Omental fat pad (tissue), 4 donors: Measurements from ENCODE around the gene CALB2. TPM values are rescaled to one million over a fixed set of nuclear protein-coding genes. Genes with fewer than 3 reads are reported as not detected.

ENCODE experiments used
- ATAC-seq: fragments of 150-250 bp; one replicate; pipeline ENCODE4 v1.9.1; 2016; ENCODE audit warnings: mild to moderate bottlenecking, moderate library complexity; ENCODE audit not compliant: low FRiP score
- DNase-seq: peaks from one replicate; pipeline ENCODE4 v3.0.0-alpha.2; 2019; ENCODE audit warnings: low spot score
- total RNA-seq, 4 donors: library from RNA; depleted of rRNA; stranded (reverse); fragments of >200 nt; gene quantifications; one replicate each; pipeline ENCODE4 v1.1.0, GENCODE V29; 2016
- TF ChIP-seq, protein P1 (sequence below), 3 donors: fragments of 450-650 bp; IDR thresholded peaks; one replicate each; pipeline ENCODE4 v1.5.1; 2016 to 2017; ENCODE audit warnings: antibody characterized with exemption in 3 of 3, mild to moderate bottlenecking in 3 of 3, moderate library complexity in 2 of 3

CALB2 gene
- total RNA-seq, 4 donors from 2014 or later, result 15.0 to 148 (median 105) TPM

GRCh38 chr16:71430744-71431143 is 72.2 kb downstream of the CALB2 start:
- TF ChIP-seq, protein P1, sequence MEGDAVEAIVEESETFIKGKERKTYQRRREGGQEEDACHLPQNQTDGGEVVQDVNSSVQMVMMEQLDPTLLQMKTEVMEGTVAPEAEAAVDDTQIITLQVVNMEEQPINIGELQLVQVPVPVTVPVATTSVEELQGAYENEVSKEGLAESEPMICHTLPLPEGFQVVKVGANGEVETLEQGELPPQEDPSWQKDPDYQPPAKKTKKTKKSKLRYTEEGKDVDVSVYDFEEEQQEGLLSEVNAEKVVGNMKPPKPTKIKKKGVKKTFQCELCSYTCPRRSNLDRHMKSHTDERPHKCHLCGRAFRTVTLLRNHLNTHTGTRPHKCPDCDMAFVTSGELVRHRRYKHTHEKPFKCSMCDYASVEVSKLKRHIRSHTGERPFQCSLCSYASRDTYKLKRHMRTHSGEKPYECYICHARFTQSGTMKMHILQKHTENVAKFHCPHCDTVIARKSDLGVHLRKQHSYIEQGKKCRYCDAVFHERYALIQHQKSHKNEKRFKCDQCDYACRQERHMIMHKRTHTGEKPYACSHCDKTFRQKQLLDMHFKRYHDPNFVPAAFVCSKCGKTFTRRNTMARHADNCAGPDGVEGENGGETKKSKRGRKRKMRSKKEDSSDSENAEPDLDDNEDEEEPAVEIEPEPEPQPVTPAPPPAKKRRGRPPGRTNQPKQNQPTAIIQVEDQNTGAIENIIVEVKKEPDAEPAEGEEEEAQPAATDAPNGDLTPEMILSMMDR (IDR thresholded peaks at IDR 0.05), result no peak
- no peak for ATAC-seq
- no peak for DNase-seq

- DNase-seq (no peak), ATAC-seq (no peak)
- TF ChIP-seq, protein P1 (IDR thresholded peaks at IDR 0.05), result no peak
Observed at GRCh38 chr16:71431176-71431575, 72.7 kb downstream of the CALB2 start.

GRCh38 chr16:71431991-71432390 is 73.5 kb downstream of the CALB2 start:
- DNase-seq (no peak), ATAC-seq (no peak)
- TF ChIP-seq, protein P1 (IDR thresholded peaks at IDR 0.05), result no peak

DNA sequence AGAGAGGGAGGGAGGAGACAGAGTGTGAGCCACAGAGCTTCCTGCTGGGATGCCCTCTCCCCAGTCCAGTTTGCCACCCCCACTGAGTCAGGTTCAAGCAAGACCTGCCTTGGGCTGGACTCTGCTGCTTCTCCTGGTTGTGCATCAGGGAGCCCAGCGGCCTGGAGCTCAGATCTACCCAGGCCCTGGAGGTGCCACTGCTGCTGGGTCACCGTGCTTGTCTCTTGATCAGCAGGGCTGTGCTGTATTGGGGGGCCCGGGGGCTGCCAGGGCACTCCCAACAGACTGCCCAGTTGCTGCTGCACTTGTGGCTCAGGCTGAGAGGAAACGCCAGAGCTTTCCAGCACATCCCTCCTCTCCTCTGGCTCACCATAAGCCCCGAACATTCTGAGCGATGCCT is 74.4 kb downstream of the CALB2 start:
- no peak for DNase-seq
- no peak for ATAC-seq
- TF ChIP-seq, protein P1 (IDR thresholded peaks at IDR 0.05), result no peak

DNA sequence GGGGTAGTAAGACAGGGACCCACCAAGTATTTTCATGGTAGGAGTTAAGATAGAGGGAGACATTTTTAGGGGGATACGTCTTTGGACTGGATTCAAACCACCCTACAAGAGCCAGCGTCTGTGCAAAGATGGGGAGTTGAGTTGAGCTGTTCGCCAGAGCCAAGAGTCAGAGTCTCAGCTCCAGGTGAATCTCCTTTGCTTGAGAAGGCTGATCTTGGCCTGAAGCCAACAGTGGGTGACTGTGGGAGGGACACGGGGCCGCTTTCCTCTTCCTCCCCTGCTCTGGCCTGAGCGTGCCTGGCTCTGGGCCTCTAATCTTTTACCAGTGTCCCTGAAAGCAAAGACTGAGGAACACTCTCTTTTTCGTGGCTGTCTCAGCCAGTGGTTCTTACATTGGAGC is 78.0 kb downstream of the CALB2 start:
- no peak for ATAC-seq
- TF ChIP-seq, protein P1 (IDR thresholded peaks at IDR 0.05), result no peak
- no peak for DNase-seq

GRCh38 chr16:71439523-71439922 is 81.0 kb downstream of the CALB2 start:
- ATAC-seq (no peak), DNase-seq (no peak)
- TF ChIP-seq, protein P1 (IDR thresholded peaks at IDR 0.05), result no peak

Other genes starting within 250 kb of the CALB2 start
- gene HYDIN, start 128.0 kb upstream of the CALB2 start, total RNA-seq, result 1 to 10 TPM in 3 of 4 donors, under 1 TPM in 1; 0.72 to 4.3 (median 1.2) TPM
- gene CMTR2, start 69.3 kb upstream of the CALB2 start, total RNA-seq, result 10 to 100 TPM; 16.9 to 29.5 (median 21.5) TPM
- not detected for gene TLE7, start 83.3 kb downstream of the CALB2 start, total RNA-seq
- gene ZNF23, start 103.5 kb downstream of the CALB2 start, total RNA-seq, result 10 to 100 TPM in 1 of 4 donors, 1 to 10 TPM in 3; 4.1 to 10.1 (median 7.3) TPM
- gene ZNF19, start 130.6 kb downstream of the CALB2 start, total RNA-seq, result 1 to 10 TPM; 3.0 to 9.5 (median 5.9) TPM
- gene CHST4, start 167.7 kb downstream of the CALB2 start, total RNA-seq, result 1 to 10 TPM in 1 of 4 donors, under 1 TPM in 2, not detected in 1; 0.72 to 3.0 (median 0.82) TPM
- gene TAT, start 218.4 kb downstream of the CALB2 start, total RNA-seq, result under 1 TPM in 1 of 4 donors, not detected in 3; 0.19 TPM